Activated CD8-positive, alpha-beta memory T cell treated with anti-CD3 and anti-CD28 coated beads for 4 hours (primary cell): ENCODE measurements around the gene ACTMAP.

Source experiments
- DNase-seq, 2 donors: peaks; one replicate each; pipeline ENCODE4 v3.0.0-alpha.2; 2020; ENCODE audit warnings: low read depth in 2 of 2

The ACTMAP gene

DNA sequence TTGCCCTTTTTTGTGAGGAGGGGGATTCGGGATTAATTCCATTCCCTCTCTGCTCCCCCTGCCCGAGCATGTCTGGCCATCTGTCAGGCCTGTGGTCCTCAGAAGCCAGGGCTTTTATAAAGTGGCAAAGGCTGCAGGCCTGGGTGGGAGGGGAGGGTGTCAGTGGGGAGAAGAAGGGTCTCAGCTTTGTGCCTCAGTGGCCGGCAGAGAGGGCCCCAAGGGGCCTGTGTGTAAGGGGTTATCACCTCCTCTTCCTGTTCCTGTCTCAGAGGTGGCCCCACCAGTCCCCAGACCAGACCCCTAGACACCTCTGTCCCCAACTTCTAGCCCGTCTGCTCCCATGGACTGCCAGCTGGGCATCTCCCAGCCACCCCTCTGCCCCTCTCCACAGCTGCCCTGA lies 56.4 kb downstream of the ACTMAP start:
- DNase-seq = no peak

DNA sequence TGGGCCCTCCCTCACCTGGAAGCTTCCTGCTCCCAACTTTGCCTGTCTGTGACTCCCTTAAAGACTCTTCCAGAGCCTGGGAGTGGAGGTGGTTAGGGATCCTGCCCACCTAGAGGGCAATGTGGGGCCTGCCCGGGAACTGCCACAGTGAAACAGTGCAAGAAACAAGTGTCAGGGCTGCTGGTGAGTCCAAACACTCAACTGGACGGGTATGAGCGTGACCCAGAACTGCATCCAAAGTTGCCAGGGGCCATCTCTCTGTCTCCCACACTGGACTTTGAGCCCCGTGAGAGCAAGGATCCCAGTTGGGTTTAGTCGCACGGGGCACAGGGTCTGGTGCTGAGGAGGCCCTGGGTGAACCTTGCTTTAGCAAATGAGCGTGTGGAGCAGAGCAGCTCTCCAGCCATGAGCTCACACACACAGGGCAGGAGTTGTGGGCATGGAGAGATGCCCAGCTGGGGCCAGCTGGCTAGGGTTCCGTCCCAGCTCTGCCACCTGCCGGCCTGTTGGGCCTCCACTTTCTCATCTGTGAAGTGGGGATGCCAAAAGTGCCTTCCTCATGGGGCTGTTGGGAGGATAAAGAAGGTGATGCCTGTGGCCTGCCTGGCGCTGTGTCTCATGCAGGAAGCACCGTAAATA lies 57.0 kb downstream of the ACTMAP start:
- no peak for DNase-seq

DNA sequence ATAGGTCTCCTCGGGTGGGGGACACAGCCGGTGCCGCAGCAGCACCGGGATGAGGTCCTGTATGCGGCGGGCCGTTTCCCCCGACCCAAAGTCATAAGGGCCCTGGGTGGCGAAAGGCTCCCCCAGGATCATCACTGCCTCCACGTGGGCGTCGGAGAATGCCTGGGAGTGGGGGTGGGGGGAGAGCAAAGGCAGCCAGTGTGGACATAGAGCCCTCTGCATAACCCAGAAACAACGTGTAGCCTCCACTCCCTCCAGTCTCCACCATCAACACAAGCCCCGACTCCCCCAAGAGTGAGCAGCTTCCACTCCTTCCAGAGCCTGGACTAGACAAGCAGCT lies 58.1 kb downstream of the ACTMAP start:
- DNase-seq = no peak

DNA sequence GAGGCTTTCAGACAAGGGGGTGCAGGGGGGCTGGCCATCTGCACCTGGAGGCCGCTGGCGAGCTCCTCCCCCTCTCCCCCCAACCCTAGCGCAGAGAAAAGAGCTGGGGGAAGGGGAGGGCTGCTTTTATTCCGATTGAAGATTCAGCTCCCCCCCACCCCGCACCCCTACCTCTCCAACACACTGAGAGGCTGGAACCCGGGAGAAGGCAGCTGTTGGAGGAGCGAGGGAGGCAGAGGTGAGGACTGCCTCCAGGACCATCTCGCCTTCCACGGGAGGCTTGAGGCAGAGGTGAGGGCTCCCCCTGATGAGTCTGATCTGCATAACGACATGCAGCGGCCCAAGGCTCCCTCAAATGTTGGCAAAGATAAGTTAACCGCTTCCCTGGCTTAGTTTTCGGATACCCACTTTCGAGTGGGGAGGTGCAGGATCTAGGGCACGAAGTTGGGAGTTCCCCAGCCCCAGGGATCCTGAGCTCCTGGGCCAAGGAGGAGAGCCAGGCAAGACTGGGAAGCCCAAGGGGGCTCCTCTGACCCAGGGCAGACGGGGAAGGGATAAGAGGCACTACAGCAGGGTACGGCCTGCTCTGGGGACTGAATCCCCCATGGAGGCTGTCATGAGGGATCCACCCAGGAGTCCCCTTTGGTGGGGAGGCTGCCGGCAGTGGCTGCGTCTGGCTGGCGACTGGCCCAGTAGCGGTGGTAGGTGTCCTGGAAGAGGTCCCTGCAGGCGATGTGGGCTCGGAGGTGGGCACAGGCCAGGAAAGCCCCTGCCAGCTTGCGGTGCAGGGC lies 58.7 kb downstream of the ACTMAP start:
- DNase-seq = no peak
